ENCODE data around the gene KDM2A.

The KDM2A gene

DNA sequence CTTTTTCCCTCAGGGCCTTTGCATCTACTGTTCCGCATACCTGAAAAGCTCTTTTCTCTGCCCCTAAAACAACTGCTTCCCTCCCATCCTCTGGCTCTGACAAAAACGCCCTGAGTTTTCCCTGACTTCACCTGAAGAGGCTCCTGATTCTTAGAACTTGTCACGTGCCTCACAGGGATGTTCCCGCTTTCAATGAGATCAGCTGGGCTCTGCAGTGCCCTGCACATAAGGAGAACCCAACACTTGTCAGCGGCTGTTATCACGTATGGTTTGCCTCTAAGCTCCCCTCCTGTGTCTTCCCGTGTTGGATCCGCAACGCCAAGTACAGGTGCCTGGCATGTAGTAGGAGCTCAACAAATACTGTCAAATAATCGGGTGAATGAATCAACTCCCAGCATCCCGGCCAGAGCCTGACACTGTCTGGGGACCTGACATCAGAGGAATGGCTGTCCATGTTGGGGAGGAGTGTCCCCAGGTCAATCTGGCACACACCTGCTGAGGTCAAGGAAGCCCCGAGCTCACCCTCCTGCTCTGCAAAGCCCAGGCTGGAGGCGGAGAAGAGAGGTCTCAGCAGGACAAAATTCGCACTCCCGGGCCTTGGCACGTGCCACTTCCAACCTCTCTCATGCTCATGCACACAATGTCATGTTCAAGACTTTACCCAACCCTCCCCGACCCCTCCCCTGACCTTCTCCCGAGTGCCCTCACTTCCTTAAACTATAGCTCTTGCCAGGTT, 143.1 kb downstream of the KDM2A start:
- no peak for DNase-seq (ENCODE audit: low read depth)

DNA sequence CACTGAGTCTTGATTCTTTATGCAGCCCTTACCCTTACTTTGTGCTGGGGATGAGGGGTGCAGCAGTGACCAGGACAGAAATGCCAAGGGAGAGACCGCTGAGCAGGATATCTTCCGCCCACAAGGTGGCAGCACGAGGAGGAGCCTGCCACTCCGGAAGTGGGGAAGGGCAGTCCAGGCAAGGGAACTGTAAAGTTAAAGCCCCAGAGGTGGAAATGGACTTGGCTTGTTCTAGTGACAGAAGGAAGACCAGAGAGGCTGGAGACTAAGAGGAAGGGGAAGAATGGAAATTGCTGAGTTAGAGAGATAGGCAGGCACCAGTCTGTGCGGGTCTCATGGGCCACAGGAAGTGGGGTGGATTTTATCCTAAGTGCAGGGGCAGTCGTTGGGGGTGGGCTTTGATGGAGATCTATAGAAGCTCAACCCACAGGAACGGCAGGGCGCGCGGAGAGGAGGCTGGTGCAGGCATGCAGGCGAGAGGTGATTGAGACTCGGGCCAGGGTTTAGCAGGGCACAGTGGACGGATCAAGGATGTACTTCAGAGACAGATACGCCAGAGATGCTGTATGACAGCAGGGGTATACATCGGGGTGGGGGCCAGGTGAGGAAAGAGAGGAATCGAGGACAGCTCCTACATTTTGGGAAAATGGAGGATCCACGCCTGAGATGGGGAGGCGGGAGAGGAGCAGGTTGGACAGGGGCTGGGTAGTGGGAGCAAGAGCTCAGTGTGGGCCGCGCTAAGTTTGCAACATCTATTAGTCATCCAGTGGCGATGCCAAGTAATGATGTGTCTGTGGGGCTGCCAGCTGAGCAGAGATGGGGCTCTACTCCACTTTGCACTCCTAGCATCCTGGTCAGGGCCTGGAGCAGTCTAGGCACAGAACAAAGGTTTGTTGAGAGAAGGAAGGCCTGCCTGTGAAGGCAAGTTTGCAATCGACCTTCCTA, 143.9 kb downstream of the KDM2A start:
- DNase-seq (ENCODE audit: low read depth), result peak; percentile 85

DNA sequence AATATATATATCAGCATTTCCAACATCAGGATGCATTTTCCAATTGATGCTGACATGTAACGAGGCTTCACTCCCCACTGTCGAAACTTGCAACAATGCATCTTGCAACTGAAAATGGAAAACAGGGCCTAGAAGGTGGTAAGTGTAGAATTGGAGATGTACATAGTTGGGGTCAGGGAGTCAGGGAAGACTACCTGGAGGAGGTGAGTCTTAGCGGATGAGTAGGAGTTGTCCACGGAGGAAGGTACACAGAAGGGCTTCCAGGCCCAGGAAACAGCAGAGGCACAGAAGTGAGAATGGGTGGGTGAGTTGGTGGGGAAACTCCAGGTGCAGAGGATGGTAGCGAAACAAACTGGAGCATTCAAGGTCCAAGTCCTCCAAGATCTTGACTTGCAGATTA, 145.2 kb downstream of the KDM2A start:
- DNase-seq (ENCODE audit: low read depth), result no peak

DNA sequence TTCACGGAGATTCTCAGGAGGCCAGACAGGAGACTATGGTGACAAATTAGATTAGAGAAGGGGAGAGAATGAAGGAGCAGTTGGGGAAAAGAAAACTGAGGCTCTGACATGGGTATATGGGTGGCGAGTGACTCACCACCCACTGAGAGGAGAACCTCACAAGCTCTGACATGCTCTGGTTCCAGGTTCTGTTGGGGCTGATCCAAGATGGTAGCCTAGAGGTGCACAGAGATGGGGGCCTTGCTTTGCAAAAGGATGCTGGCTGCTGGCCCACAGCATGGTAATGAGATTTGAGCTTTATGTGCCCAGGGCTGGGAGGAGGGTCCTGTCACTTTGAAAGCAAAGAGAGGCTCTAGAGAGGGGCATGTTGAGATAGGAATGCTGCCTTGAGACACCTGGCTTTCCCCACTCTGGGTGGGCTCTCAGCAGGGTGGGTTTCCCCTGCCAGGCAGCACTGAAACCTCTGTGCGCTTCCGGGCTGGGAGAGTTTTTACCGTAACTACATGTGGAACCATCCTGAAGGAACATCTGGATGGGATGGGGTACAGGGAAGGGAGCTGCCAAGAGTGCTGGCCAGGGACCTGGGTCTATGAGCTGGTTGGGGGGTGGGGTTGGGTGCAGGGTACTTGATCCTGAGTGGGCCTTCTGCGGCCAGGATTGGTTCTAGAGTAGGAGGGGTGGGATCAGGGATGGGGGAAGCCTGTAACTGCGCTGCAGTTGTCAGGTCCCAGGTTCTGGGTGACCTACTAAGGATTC, 146.0 kb downstream of the KDM2A start:
- no peak for DNase-seq (ENCODE audit: low read depth)

DNA sequence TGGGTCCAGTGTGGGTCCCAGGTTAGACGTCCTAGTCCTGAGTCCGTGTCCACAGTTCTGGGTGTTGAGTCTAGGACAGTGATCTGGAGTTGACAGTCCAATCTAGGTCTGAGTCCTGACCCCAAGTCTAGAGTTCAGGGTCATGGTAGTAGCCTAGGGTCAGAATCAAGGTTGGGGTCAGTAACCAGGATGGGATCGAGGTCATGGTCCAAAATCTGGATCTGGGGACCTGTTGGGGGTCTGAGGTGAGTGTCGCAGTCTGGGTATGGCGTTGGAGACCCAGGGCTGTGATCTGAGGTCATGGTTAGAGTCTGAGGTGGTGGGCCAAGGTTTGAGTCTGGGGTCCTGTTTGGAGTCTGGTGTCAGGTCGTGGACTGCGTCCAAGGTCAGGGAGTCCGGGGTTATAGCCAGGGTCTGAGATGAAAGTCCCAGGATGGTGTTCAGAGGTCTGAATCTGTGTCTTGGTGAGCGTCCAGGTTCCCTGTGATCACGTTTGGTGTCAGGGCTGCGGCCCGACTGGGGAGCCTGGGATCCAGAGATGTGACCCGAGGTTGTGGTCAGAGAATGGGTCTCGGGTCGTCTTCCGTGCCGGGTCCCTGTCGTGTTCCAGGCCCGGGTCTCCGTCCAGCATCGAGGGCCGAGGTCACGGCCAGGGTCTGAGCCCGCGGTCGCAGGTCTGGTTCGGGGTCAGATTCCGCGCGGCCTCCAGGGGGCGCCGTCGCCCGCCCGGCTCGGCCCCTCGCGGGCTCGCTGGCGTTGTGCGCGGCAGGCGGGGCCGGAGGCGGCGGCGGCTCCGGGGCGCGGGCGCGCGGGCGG, 146.8 kb downstream of the KDM2A start:
- peak; percentile 65 for DNase-seq (ENCODE audit: low read depth)

DNA sequence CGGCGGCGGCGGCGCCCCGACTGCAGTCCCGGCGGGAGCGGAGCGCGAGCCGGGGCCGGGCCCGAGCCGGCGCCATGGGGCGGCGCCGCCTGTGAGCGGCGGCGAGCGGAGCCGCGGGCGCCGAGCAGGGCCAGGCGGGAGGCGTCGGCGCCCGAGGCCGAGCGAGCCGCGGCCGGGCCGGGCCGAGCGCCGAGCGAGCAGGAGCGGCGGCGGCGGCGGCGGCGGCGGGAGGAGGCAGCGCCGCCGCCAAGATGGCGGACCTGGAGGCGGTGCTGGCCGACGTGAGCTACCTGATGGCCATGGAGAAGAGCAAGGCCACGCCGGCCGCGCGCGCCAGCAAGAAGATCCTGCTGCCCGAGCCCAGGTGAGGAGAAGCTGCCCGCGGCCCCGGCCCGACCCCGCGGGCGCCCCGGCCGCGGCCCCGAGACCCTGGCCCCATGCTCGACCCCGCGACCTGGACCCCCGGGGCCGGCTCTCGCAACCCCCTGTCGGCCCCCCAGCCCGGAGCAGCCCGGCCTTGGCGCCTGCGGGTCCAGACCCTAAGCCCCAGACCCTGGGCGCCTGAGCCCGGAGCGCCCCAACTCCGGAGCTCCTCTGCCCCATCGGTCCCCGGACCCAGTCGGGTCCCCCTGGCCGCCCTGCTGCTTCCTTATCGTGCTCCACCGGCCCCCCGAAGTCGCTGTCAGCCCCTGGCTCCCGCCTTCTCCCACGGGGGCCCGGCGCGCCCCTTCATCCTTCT, 147.6 kb downstream of the KDM2A start, which contains the start of gene GRK2:
GRK2 (plus strand) TSS at position 25 of the 739 bp plus-strand sequence; CDS start at position 252, 227 bp downstream.
- peak; percentile 61 for DNase-seq (ENCODE audit: low read depth)

DNA sequence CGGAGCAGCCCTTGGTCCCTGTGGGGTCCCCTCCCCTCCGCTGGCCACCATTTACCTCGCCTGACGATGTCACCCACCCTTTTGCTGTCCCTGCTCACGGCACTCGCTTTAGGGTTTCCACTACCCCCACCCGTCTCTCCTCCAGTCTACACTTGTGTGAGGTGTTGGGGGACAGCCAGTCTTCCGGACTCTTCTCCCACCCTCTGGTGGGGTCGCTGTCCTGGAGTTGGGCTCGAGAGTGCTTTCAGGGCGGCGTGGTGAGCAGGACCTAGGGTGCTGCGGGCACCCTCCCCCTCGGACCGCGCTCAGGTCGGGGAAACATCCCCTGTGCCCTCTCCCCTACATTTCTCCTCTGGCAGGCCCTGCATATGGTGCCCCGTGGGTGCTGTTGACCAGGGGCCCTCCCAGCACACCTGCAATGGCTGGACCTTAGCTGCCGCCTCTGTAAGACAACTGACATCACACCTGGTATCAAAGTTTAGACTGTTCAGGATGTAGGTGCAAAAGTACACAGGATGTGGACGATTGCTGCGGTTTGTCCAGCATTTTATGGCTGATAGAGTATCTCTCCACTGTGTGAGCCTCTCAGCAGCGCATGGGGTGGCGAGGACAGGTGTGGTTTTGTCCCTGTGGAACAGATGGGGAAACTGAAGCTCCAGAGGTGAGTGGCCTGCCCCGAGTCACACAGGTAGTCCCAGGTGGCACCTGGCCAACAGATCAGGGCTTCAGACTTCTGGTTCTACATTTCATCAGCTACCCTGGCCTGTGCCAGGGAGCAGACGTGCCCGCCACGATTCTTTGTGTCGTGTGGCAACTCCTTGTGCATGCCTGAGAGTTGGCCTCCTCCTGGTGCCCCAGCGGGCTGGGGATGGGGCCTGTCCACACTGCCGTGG, 148.4 kb downstream of the KDM2A start:
- DNase-seq (ENCODE audit: low read depth), result no peak

DNA sequence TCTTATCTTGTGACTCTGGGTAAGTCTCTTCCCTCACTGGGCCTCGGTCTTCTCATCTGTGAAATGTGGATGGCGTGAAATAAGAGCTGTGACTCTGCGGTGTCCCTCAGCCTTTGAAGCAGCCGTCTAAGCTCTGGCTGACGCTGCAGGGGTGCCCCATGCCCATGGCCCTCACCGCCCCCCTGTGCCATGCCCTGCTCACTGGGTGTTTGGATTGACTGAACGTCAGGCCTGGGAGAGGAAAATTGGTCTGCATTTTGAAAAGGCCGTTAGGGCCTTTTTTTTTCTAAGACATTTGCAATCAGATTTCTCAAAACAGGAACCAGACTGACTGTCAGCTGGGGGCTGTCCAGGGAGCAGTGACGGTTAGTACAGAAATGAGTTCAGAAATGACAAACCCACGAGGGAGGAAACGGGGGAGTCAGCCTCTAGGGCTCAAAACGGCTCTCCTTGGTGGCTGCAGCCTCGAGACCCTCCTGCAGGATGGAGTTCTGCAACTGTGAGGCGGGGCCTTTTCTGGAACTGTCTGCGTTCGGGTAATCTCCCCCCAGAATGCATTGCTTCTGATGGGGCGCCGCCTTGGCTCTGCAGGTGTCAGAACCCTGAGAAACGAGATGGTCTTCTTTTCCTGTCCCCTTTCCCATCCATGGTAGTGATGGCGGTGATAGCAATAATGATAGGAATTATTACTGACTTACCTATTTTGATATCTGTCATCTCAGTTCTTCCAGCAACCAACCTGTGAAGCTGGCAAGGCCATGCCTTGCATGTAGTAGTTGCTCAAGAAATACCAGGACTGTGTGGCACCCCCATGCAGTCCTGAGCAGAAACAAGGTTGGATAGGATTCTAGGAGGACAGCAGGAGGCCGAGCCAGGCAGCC, 149.3 kb downstream of the KDM2A start:
- no peak for DNase-seq (ENCODE audit: low read depth)

DNA sequence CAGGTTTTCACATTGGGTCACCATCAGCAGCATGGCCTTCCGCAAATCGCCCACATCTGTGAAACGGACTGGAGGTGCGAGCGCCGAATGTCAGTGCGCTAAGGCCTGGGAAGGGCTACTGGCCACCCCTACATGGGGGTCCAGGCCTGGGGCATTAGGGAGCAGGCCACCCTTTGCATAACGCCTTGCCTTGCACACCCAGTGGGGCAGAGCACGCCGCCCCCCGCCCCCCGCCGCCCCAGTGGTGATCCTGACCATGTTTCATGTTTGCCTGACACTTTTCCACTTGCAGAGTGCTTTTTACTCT, 149.9 kb downstream of the KDM2A start:
- DNase-seq (ENCODE audit: low read depth), result no peak

DNA sequence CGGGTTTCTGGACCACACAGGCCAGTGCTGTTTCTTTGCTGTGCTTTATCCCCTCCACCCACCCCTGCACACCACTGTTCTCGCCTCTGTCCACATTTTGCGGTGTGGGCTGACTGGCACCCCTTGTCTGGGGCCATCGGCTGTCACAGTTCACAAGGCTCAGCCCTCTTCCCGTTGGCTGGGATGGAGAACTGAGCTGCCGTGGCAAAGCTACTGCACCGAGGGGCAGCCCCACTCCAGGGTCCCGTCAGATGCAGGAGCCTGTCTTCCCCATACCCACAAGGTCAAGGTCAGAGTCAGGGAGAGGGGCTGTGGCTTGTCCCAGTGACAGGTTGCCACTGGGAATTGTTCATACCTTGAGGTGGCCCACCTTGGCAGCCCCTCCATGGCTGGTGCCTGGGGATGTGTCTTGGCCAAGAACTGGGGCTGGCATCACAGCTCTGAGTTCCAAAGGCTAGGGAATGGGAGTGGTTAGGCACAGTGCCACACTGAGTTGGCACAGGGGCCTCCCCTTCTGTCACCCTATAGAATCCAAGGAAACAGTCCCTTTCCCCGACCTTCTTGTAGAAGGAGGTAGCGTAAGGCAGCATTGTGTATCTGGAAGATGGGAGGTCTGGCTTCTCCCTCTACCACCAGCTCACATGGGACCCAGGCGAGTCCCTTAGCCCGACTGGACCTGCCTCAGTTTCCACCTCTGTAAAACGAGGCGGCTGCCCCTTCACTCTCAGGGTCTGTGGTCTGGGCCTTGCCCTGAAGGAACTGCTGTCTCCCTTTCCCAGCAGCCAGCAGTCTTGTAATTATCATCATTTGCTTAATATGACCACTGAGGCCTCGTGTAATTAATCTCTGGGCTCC, 150.6 kb downstream of the KDM2A start:
- no peak for DNase-seq (ENCODE audit: low read depth)

DNA sequence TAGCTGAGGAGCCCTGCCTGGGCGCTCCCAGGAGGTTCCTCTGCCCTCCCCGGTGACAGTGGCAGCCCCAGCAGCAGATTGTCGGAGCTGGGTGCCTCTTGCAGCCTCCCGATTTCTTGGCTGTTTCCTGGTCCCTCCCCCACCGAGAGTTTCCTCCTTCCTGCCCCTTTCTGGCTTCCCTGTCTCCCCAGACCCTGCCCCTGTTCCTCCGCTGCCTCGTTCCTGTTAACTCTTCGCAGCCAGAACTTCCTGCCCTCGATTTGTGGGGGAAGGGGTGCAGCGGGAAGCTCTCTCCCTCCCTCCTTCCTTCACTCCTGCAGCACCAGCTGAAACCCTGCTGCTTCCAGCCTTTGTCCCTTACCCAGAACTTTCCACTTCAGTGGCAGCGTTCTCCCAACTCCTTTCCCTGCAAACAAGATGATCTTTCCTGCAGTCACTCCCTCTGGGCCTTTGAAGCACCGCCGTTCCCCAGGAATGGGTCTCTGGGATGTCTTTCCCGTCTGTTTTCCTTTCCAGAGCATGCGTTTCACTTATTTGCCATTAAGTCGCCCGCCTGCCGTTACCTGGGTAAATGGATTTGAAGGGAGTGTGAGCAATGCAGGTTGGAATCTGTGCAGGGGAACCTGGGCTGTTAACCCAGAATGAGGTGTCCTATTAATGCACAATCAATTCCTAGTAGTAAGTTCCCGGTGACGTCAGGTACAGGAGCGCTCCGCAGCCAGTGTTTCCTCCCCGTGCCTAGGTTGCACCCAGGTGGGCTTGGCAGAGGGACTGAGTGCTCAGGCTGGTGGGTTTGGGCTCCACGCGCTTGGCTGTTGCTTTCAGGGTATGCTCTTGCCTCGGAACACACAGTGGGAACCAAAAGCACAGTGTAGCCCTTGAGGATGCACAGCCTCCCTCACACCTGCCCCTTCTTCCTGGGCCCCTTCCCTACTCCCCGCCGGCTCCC, 151.5 kb downstream of the KDM2A start:
- DNase-seq (ENCODE audit: low read depth), result peak; percentile 37

DNA sequence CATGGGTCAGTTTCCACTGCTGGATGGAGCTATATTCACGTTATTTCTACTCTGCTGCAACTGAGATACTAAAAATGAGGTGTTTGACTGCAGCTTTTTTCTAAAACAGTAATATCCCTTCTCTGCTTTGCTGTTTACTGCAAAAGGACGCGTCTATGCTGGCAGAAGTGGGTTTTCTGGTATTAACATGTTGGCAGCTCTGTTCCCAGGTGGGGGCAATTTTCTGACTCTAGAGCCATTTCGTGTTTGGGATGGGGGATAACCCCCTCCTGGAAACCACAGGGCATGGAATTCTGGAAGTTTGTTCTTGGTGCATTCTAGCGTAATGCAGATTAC, 152.1 kb downstream of the KDM2A start:
- DNase-seq (ENCODE audit: low read depth), result no peak

DNA sequence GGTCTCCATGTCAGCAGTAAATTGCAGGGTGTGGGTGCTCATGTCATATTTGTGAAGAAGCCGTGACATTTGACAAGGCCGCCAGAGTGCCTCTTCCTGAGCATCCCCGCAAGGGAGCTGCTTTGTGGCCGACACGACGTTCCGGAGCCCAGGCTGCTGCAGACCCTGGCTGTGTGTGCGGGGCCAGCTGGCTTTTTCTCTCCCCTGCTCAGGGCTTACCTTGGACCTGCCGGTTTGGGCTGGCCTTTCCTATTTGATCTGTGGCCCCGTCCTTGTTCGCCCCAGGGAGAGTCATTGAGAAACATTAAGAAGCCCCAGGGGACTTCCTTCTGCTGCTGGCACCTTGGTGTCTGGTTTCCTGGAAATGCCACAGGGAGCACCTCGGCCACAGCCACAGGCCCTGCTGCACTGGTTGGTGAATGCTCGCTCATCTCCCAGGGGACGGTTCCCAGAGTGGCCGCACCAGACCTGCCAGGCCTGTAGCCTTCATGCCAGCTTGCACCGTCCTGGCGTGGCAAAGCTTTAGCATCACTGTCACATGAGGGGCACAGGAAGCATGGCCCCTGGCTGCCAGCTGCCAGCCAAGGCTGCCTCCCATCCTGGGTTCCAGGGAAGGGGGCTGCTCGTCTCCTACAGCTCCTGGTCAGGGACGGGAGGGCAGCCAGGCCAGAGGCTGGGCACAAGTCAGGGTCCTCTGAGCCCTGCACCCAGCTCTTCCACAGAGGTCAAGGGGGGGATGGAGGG, 152.7 kb downstream of the KDM2A start:
- no peak for DNase-seq (ENCODE audit: low read depth)

DNA sequence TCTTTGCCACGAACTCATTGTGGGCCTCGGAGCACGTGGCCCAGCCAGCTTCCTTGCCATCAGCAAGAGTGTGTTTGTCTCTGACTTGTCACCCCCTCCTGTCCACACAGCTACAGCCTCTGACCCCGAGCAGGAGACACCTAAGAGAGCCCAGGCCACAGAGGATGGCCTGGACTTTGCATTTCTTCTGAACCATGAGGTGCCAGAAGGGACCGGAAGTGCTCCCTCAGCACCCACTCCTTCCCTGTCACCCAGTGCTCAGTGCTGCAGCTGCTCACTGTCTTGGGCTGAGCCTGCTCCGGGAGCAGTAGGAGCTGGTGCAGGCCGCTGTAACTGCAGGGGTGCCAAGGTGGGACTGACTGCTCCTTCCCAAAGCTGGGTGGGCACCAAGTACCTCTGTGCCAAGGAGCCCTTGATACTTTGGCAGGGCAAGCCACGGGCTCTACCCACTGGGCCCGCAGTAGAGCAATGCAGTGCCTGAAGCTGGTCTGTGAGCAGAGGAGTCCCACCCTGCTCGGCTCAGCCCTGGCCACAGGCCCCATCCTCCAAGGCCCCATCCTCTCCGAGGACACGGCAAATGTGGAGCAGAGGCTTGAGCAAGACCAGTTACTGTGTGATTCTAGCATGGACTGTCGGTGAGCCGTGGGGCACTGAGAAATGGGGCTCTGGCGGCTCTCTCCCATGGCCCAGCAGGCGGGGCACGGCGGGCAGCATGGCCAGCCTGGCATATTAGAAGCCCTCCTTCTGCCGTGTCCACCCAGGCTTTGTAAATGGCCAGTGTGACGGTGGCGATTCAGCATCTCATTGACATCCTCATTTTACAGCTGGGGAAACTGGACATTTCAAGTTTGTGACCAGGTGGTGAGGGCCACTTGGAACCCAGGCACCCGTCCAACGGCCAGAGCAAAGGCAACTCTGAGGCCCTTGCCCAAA, 153.5 kb downstream of the KDM2A start:
- no peak for DNase-seq (ENCODE audit: low read depth)
